ENCODE measurements around the gene RO60.
"Not testable (repeated sequence)": the region's sequence is repeated elsewhere in the genome, so short reads cannot be mapped to it uniquely, and the experiment has no call there.

DNA sequence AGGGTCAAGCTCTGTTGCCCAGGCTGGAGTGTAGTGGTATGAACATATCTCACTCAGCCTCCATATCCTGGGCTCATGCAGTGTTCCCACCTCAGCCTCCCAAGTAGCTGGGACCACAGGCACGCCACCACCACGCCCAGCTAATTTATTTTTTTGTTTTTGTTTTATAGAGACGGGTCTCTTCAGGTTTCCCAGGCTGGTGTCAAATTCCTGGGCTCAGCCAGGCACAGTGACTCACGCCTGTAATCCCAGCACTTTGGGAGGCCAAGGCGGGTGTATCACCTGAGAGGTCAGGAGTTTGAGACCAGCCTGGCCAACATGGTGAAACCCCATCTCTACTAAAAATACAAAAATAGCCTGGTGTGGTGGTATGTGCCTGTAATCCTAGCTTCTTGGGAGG is 10.5 kb upstream of the RO60 start:
- TF ChIP-seq, protein P1, sequence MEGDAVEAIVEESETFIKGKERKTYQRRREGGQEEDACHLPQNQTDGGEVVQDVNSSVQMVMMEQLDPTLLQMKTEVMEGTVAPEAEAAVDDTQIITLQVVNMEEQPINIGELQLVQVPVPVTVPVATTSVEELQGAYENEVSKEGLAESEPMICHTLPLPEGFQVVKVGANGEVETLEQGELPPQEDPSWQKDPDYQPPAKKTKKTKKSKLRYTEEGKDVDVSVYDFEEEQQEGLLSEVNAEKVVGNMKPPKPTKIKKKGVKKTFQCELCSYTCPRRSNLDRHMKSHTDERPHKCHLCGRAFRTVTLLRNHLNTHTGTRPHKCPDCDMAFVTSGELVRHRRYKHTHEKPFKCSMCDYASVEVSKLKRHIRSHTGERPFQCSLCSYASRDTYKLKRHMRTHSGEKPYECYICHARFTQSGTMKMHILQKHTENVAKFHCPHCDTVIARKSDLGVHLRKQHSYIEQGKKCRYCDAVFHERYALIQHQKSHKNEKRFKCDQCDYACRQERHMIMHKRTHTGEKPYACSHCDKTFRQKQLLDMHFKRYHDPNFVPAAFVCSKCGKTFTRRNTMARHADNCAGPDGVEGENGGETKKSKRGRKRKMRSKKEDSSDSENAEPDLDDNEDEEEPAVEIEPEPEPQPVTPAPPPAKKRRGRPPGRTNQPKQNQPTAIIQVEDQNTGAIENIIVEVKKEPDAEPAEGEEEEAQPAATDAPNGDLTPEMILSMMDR (IDR thresholded peaks at IDR 0.05; ENCODE audit: poor library complexity, severe bottlenecking): not testable (repeated sequence)
- not testable (repeated sequence) for TF ChIP-seq EZH2 (IDR thresholded peaks at IDR 0.05; ENCODE audit: borderline replicate concordance, insufficient read depth, low read length, poor library complexity, severe bottlenecking)
